Measurements from ENCODE around the gene TENT4A.
A peak's percentile ranks its signal among the peaks of the same experiment; 100 is the strongest.

The TENT4A gene

DNA sequence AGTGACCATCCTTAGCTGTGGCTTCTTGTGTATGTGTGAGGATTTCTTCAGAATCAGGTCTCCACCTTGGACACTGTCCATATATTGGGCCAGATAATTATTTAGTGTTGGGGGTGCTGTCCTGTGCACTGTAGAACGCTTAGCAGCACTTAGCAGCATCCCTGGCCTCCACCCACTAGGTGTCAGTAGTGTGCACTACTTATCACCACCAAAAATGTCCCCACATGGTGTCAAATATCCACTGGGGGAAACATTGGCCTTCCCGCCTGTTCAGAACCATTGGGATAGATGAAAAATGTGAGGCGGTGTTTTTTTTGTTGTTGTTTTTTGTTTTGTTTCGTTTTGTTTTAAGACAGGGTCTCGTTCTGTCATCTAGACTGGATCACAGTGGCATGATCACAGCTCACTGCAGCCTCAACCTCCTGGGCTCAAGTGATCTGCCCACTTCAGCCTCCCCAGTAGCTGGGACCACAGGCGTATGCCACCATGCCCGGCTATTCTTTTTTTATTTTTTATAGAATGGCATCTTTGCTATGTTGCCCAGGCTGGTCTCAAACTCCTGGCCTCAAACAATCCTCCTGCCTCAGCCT is 67.7 kb downstream of the TENT4A start:
- DNase-seq (ENCODE audit: extremely low read depth, low read depth), result no peak
- TF ChIP-seq CTCF (IDR thresholded peaks at IDR 0.05; ENCODE audit: low read depth, low read length), result peak; percentile 8

- no peak for TF ChIP-seq CTCF (IDR thresholded peaks at IDR 0.05; ENCODE audit: low read depth, low read length)
Measured at GRCh38 chr5:6781716-6782115, 68.5 kb downstream of the TENT4A start.

GRCh38 chr5:6783787-6784186 is 70.6 kb downstream of the TENT4A start:
- DNase-seq (ENCODE audit: extremely low read depth, low read depth), result no peak
- TF ChIP-seq CTCF (IDR thresholded peaks at IDR 0.05; ENCODE audit: low read depth, low read length), result no peak

More at GRCh38 chr5:6781716-6782115, 68.5 kb downstream of the TENT4A start:
- DNase-seq (ENCODE audit: extremely low read depth, low read depth), result no peak

- DNase-seq (ENCODE audit: extremely low read depth, low read depth), result no peak
- TF ChIP-seq CTCF (IDR thresholded peaks at IDR 0.05; ENCODE audit: low read depth, low read length), result no peak
Measured at GRCh38 chr5:6784481-6784880, 71.2 kb downstream of the TENT4A start.

DNA sequence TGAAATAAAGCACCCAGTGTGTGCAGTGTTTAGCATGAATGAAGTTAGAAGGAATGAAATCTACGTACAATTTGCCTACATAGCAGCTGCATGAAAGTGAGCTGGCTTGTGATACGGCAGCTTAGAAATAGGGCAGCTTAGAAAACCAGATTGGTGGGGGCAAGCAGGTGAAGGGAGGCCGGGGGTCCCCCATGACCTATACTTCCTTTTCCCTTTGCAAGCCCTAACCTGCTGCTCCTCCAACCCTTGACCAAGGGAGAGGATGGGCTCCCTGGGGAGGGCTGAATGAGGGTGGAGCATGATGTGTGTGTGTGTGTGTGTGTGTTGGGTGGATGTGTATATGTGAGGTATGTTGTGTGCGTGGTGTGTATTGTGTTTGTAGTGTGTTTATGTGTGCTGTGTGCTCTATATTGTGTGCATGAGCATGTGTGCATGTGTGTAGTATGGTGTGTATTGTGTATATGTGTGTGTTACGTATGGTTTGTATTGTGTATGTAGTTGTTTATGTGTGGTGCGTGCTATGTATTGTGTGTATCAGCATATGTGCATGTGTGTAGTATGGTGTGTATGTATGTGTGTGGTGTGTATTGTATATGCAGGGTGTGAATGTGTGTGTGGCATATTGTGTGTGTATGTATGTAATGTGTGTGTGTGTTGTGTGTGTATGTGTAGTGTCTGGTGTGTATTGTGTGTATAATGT is 72.1 kb downstream of the TENT4A start:
- DNase-seq (ENCODE audit: extremely low read depth, low read depth), result no peak
- TF ChIP-seq CTCF (IDR thresholded peaks at IDR 0.05; ENCODE audit: low read depth, low read length), result no peak

DNA sequence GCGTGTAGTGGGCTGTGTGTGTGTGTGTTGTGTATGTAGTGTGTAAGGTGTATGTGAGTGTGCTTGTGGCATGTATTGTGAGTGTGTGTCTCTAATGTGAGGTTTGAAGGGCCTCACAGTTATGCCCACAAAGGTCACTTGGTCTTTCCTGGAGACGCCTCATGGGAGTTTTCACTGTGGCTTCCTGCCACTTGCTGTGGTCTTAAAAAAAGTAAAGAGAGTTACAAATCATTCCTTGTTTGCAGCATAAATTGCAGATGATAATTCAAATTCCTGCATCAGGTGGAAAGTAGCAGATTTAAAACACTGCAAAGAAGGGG is 72.6 kb downstream of the TENT4A start:
- no peak for TF ChIP-seq CTCF (IDR thresholded peaks at IDR 0.05; ENCODE audit: low read depth, low read length)
- no peak for DNase-seq (ENCODE audit: extremely low read depth, low read depth)

- no peak for DNase-seq (ENCODE audit: extremely low read depth, low read depth)
Measured at GRCh38 chr5:6786786-6787495, 73.7 kb downstream of the TENT4A start.

More at GRCh38 chr5:6786786-6787495, 73.7 kb downstream of the TENT4A start:
- TF ChIP-seq CTCF (IDR thresholded peaks at IDR 0.05; ENCODE audit: low read depth, low read length), result no peak

Data from AG09319 (cell line).